GM18907 (cell line): ENCODE measurements around the gene PEX14.

Source experiments
- ATAC-seq: cut with Tn5 transposase; IDR thresholded peaks from one replicate; pipeline ENCODE4 v1.9.1; 2021; ENCODE audit warnings: mild to moderate bottlenecking, moderate library complexity; ENCODE audit not compliant: unreplicated experiment

Gene PEX14

GRCh38 chr1:10515976-10516750 is 41.4 kb downstream of the PEX14 start:
- ATAC-seq, result no peak

GRCh38 chr1:10516925-10517676 is 42.4 kb downstream of the PEX14 start:
- ATAC-seq, result no peak

GRCh38 chr1:10517677-10517982 is 42.9 kb downstream of the PEX14 start:
- no peak for ATAC-seq

- no peak for ATAC-seq
Measured at GRCh38 chr1:10519016-10519417, 44.3 kb downstream of the PEX14 start.

GRCh38 chr1:10520497-10520896 is 45.7 kb downstream of the PEX14 start:
- ATAC-seq, result no peak

GRCh38 chr1:10520952-10521351 is 46.2 kb downstream of the PEX14 start:
- ATAC-seq, result no peak

- no peak for ATAC-seq
Measured at GRCh38 chr1:10521537-10522157, 46.9 kb downstream of the PEX14 start.

- ATAC-seq, result no peak
Measured at GRCh38 chr1:10522322-10522860, 47.6 kb downstream of the PEX14 start.

GRCh38 chr1:10525208-10525607 is 50.5 kb downstream of the PEX14 start:
- no peak for ATAC-seq

GRCh38 chr1:10528066-10529014 is 53.6 kb downstream of the PEX14 start:
- no peak for ATAC-seq

GRCh38 chr1:10529091-10529490 is 54.3 kb downstream of the PEX14 start:
- no peak for ATAC-seq

- no peak for ATAC-seq
Measured at GRCh38 chr1:10529765-10530164, 55.0 kb downstream of the PEX14 start.

- no peak for ATAC-seq
Measured at GRCh38 chr1:10530281-10530740, 55.6 kb downstream of the PEX14 start.

GRCh38 chr1:10530756-10531495 is 56.2 kb downstream of the PEX14 start:
- no peak for ATAC-seq

GRCh38 chr1:10532362-10532761 is 57.6 kb downstream of the PEX14 start:
- ATAC-seq, result no peak

GRCh38 chr1:10534519-10534918 is 59.8 kb downstream of the PEX14 start:
- no peak for ATAC-seq

GRCh38 chr1:10536133-10536770 is 61.5 kb downstream of the PEX14 start:
- no peak for ATAC-seq

- ATAC-seq, result no peak
Measured at GRCh38 chr1:10537082-10537766, 62.5 kb downstream of the PEX14 start.
